Endothelial cell of coronary artery (primary cell): ENCODE data around the gene TMEM17. TPM values are rescaled to one million over a fixed set of nuclear protein-coding genes. Genes with fewer than 3 reads are reported as not detected.

Experiments used
- total RNA-seq: library from RNA; depleted of rRNA; stranded (reverse); fragments of >200 nt; gene quantifications from 2 replicates; pipeline ENCODE4 v1.2.3, GENCODE V29; 2014

The TMEM17 gene, protein sequence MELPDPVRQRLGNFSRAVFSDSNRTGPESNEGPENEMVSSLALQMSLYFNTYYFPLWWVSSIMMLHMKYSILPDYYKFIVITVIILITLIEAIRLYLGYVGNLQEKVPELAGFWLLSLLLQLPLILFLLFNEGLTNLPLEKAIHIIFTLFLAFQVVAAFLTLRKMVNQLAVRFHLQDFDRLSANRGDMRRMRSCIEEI
- total RNA-seq: 0.47 and 1.4 TPM in 2 replicates

DNA sequence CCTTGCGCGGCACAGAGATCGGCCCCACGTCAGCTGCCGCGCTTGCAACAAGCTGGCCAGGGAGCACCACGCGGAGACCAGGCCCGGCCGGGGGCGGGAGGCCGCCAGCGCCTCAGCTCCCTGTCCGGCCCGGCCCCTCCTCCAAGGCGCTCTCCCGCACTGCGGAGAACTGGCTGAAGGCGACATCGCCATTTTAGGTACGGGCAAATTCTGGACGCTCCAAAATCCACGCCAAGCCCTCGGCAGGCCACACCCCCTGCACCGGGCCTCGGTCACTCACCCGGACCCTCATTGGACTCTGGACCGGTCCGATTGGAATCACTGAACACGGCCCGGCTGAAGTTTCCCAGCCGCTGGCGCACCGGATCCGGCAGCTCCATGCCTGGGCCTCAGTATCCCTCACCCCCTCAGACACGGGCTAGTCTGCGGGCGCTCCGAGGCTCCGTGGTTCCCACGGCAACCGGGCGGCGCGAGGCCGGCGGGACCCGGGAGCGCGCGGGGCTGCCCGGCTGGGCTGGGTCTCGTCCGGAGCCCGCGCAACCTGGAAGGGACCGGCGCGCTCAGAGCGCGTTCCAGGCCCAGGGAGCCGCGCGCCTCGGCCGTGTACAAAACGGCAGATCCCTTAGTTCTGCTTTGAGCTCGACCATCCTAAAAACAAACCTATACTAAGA, at the start of gene TMEM17:
TSS of gene TMEM17 (minus strand) at position 446 of the 671 bp plus-strand sequence. CDS start at position 380, 66 bp downstream.

Other genes with a start within 250 kb of the TMEM17 start
- 19.6 and 36.5 TPM in 2 replicates for gene EHBP1, start 199.5 kb upstream of the TMEM17 start, total RNA-seq